HG03558 (cell line): ENCODE measurements around the gene HYAL1.
A peak's percentile ranks its signal among the peaks of the same experiment; 100 is the strongest.
"Not testable (repeated sequence)": the region's sequence is repeated elsewhere in the genome, so short reads cannot be mapped to it uniquely, and the experiment has no call there.

ENCODE experiments used
- ATAC-seq: cut with Tn5 transposase; IDR thresholded peaks from one replicate; pipeline ENCODE4 v1.9.1; 2021; ENCODE audit warnings: moderate number of reproducible peaks; ENCODE audit not compliant: unreplicated experiment; ENCODE audit errors: extremely low read depth

HYAL1 gene

DNA sequence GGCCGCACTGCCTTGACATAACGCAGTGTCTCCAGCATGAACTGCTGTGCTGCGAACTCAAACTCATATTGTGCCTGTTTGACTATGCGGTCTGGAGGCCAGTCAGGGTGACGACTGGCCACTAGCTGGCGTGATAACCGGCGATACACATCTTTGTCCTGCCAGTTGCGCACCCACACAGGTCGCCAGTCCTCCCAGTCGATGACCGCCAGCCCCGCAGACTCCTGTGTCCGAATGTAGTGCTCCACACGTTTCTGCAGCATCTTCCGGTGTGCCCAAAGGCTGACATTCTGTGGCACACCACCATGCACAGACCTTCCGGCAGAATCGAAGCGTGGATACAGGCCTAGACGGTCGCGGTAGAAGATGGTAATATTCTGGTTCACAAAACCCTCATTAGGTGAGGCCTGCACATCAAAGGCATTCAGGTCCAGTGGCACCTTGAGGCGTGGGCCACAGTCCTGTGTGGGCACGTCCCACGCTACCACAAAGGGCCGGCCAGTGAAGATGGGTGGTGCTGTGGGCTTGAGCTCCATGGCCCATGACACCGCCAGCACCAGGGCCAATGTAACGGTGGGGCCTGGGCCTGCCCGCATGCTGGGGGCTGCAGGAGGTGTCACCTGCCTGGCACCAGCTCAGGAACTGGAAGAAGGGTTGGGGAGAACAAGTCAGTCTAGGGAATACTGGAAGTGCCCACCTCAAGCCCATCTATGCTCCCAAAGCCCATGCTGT lies 16.7 kb upstream of the HYAL1 start:
- ATAC-seq: no peak

DNA sequence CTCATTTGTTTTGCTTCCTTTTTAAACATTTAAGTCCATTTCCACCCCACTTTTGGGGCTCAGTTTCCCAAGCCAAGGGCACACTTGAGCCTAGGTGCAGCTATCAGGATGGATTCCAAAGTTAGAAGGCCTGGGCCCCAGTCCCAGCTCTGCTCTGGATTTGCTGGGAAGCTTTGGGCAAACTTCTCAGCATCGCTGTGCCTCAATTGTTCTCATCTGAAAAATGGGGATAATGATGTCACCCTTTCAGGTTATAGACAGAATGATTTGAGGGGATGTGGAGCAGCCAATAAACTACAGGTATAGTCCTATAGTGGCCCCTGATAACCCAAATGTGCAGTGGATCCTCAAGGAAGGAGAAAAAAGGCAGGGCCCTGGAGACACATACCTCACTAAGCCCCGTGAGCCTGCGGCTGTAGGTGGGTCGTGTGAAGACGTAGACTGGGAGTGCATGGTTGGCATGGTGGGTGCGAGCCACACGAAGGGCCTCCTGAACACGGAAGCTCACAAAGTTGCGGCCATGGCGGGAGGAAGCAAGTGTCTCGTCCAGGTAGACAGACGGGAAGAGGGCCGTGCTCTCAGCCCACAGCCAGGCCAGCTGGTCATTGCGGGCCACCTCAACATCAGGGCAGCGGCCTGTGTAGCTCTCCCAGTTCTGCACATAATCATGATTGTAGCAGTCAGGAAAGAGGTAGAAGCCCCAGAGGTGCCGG lies 16.0 kb upstream of the HYAL1 start:
- no peak for ATAC-seq

DNA sequence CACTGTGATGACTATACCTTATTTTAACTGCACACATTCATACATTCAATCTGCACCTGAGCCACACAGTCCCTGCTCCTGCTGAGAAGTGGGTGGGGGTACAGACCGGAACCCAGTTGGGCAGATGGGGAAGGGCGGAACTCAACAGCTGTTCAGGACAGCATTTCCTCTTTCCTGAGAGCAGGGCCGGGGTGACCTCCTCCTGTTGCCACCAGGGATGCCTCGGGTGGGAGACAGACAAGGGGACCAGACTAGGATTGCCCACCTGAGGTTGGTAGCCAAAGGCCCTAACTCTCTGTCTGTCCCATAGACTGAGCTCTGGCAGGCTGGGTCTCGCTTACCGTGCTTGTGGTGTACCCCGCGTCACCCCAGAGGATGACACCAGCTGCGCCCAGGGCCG lies 15.2 kb upstream of the HYAL1 start:
- no peak for ATAC-seq

DNA sequence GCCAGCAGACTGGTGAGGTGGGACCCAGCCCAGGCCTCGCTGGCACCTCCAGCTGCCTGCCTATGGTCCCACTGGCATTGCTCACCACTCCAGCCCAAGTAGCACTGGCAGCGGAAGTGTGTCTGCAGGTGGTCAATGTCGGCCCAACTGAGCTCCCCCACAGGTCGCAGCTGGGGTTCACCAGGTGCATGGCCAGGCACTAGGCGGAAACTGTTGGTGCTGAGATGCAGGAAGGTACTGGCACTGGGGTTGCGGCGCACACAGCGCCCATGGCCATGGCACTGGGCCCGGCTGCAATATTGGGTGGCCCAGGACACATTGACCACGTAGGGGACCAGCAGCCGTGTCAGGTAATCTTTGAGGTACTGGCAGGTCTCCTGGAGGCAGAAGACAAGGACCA lies 14.8 kb upstream of the HYAL1 start:
- no peak for ATAC-seq

DNA sequence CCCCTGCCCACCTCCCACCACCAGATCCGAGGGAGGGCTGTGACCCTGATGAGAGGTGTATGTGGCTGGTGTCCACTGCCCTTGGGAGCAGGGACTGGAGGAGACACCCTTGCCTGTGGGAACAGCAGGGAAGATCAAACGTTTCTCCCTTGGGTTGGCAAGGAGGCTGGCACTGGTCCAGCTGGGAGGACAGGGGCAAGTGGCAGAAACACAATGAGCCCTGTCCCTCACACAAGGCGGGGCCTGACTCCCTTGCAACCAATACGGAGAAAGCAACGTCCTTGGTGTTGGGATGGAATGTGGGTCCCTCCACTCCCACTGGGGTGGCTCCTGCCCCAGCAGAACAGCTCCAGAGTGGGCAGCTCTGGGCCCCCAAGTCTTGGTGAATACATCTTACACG lies 13.9 kb upstream of the HYAL1 start:
- no peak for ATAC-seq

DNA sequence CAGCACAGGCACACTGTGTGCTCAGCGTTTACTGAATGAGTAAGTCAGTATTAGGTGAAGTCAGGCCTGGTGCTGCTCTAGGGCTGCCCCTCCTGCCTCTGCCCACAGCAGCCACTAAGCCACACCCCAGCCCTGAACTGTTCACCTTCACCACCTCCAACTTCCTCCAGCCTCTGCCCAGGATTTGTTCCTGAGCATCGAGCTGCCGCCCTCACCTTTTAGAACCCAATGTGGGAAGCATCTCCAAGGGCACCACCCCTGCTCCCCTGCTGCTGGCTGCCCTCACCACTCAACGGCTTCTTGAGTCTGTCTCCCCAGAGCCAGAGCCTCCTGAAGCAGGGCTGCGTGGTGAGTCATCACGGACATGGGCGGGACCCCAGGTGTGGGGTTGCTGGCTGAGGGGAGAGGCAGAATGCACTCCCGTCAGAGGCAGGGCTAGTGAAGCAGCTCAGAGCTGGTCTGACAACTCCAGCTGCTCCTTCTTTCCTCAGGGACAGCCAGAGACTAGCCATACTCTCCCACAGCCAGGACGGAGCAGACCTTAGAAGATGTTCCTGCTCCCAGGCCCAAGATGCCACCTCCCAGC lies 13.4 kb upstream of the HYAL1 start:
- no peak for ATAC-seq

DNA sequence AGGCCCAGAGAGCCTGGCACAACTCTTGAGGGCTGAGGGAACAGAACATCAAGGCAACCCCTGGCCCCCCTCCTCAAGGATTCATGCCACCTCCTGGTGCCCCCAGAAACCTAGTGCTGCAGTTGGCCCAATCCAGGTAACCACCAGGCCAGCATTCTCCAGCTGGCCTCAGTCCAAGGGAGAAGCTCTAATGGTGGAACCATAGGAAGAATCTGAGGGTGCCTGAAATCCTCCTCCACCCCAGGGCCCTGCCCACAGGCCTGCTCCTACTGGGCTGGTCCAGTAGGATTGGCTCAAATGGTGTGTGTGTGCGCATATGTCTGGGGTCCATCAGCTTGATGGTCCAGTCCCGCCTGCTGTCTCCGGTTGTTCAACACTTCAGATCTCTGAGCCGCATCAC lies 11.4 kb upstream of the HYAL1 start:
- no peak for ATAC-seq

DNA sequence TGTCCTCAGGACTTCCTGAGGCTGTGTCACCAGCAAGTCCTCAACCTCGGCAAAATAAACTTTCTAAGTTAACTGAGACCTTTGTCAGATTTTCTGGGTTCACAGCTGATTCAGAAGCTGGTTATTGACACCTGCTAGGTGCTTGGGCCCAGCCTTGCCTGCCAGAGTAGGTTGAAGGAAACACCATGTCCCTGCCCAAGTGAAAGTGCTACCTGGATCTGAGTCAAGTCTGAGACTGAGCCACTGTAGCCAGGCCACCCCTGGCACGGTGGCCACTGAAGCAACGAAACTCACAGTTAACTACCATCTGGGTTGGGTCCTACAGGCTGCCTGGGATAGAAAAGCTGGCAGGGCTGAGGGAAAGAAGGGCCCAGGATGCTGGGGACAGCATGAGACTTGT lies 11.0 kb upstream of the HYAL1 start:
- no peak for ATAC-seq

DNA sequence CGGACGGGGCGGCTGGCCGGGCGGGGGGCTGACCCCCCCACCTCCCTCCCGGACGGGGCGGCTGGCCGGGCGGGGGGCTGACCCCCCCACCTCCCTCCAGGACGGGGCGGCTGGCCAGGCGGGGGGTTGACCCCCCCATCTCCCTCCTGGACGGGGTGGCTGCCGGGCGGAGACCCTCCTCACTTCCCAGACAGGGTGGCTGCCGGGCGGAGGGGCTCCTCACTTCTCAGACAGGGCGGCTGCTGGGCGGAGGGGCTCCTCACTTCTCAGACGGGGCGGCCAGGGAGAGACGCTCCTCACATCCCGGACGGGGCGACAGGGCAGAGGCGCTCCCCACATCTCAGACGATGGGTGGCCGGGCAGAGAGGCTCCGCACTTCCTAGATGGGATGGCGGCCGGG lies 8.7 kb upstream of the HYAL1 start:
- not testable (repeated sequence) for ATAC-seq

DNA sequence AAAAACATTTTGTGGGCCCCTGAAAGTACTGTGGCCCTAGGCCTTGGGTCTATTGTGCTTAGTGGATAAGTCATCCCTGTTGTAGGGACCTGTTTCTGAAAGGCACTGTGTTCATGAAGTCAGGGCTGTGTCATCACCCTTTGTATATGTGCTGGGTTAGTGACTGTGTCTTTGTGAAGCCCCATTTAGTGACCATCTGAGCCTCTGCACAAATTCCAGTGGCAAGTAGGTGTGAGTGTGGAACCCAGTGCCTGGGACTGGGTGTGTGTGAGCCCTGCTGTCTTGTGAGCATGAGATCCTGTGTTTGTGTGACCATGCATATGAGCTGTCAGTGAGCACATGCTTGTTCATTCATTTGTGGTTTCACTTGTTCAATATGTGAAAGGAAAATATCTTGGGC lies 1.2 kb upstream of the HYAL1 start:
- no peak for ATAC-seq

DNA sequence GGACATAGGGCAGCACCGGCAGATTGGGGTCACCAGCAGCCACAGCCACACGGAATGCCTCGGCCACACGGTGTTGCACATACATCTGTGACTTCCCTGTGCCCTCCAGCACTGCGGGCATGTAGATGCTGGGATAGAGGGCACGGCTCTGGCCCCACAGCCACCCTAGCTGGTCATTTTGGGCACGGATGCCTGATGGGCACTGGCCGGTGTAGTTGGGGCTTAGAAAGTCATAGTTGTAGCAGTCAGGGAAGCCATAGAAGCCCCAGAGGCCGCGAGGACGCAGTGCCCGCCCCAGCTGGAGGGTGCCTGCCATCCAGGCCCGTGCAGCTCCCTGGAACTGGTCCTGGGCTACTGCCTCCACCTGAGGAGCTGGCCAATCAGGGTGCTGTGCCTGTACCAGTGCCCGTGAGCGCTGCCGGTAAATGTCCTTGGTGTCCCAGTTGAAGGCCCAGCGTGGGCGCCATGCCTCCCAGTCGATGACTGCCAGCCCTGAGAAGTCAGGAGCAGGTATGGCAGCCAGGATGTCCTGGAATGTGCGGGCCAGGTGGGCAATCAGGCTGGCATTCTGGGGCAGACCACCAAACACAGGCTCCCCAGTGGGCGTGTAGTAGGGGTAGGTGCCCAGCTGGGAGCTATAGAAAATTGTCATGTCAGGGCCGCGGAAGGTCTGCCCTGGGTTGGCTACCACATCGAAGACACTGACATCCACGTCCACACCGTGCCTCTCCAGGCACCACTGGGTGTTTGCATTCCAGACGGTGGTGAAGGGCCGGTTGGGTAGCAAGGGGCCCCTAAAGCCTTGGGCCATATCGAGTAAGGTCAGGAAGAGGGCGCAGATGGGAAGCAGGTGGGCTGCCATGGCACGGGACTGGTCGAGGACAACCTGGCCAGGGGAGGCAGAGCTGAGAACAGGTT lies 1.0 kb downstream of the HYAL1 start:
- no peak for ATAC-seq

DNA sequence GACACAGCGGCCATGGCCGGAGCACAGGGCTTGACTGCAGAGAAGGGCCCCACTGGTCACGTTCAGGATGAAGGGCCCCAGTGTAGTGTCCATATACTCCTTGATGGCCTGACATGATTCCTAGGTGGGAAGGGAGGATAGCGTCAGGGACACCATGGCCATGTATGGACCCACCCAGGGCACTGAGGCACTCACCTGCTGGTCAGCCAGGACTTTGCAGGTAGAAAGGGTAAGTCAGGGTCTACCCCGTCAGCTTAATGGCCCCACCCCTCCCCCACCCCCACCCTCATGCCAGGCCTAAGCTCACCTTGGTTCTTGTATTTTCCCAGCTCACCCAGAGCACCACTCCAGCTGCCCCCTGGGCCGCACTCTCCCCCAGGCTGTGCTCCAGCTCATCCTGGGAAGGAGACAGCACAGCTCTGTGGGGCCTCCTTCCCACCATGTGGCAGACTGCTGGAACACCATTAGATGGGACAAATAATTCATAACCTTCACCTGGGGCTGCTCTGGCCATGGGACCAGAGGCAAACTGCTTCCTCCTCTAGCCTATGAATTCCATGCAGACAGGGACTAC lies 2.6 kb downstream of the HYAL1 start:
- ATAC-seq: no peak

DNA sequence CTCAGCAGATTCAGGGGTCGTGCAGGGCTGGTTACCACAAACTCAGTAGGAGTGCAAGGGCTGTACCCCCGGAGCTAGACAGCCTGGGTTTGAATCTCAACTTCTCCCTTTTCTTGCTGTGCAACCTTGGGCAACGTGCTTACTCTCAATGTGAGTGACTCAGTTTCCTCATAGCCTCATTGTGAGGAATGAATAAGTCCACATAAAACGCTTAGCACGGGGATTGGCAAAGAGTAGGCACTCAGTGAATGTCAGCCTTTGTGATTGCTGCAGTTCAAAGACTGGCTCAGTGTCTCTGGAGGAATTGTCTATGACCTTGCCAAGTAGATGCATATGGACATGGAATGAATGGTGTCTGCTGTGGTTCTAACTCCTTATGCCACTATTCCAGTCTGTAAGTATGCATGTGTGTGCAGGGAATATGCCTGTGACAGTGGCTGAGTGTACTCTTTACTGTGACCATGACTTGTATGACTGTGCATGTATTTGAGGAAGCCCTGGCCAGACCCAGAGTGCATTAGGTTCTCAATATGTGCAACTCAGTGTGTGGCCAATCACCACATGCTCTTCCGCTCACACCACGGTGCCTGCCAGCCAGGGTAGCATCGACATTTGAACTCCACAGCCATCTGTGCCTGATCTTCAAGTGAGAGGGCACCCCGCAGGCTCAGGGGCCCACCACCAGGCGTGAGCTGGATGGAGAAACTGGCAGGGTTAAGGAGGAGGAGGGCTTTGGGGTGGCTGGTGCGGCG lies 3.3 kb downstream of the HYAL1 start:
- ATAC-seq: no peak

DNA sequence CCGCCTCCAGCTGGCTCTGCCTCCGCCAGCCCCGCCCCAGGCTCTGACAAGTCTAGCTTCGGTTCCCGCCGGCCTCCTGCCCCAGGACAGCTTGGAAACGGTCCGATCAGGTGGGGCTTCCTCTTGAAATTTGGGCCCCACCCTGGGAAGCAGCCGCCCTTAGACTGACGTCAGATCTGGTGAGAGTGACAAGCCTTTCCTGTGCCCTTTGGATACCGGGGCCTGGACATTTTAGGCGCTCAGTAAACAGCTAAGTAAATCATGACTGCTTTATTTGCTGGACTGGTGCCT lies 3.8 kb downstream of the HYAL1 start:
- ATAC-seq: no peak

DNA sequence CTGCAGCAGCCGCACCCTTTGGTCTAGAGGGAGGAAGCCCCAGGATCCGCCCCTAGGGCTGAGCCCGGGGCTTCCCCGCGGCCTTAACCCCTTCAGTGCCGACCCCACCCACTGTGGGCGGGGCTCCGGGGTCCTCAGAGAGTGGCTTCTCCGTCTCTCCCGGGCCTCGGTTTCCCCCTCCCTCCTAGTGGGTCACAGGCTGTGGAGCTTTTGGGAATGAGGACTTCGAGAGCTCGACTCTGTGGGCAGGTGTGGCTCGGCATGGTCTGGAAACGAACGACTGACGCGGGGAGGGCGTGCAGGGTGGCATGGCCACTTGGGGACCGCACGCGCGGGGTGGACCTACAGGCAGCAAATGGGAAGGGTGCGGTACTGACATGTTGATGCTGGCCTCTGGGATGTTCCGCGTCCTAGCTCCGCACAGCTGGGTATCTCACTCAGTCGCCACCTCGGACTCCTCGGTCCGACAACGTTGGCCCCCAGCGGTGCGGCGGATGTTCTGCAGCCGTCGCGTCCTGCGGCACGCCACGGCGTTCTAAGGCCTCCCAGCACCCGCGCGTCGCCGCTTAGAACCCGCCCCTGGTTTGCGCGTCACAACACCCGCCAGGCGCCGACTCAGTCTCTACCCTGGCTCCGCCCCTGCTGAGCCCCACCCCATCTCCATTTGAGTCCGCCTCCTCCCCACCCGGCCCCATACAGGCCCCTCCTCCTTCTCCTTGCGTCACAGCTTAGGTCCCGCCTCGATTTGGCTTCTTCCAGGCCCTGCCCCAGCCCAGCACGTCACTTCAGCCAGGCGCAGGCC lies 4.3 kb downstream of the HYAL1 start, which contains the start of the genes HYAL3 and NAA80:
Gene HYAL3, minus strand, starts transcription at position 570 of the 802 bp plus-strand sequence. CDS start 3,803 bp downstream, outside the sequence.
Gene NAA80, minus strand, starts transcription at position 570 of the 802 bp plus-strand sequence. CDS start 1,942 bp downstream, outside the sequence.
- ATAC-seq: peak; percentile 51

DNA sequence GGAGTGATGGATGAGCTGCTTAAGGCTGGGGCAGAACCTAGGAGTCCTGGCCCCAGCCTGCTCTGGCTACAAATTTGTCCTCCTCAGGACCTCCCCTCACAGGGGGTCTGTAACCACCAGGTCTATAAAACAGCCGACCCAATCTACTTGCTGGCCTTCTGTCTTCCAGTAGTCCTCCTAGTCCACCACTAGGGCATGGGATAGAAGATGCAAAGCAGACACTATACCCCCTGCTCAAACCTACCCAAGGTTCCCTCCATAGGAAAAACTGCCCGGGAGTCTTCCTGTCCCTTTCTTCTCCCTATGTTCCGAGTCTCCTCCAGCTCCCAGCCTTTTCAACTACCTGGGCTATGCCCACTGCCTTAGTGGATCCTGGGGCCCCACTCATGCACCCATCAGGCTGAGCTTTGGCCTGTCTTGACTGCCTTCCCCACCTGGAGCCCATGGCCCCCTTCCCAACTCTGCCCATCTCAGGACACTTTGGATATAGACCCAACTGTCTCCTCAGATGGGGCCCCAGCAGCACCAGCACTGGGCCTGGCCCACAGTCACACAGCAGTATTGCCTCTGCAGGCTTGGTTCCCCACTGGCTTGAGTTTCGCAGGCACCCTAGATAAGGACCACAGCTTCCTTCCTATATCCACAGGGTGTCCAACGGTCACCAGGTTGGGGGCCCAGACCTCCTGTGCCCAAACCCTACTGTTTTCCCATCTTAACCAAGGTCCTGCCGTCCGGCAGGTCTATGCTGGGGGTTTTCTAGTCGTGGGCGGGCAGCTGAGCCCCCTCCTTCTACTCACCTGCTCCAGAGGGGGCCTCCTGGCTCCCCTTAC lies 5.3 kb downstream of the HYAL1 start:
- ATAC-seq: no peak

DNA sequence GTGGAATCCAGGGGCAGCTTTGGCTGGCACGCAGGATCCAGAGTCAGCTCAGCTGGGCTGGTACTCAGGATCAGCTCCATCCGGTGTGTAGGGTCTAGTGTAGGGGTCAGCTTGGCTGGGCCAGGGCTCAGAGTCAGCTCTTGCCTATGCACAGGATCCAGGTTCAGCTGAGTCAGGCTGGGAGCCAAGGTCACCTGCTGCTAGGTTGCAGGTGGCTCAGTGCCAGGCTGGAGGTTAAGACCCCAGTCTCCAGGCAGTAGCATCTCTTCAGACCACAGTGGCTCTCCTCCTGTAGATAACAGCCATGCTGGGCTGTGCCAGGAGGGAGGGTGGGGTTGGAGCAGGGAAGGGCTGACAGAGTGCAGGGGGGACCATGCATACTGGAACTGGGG lies 6.0 kb downstream of the HYAL1 start:
- no peak for ATAC-seq
